ENCODE results near the gene P2RY8.
"Not testable (repeated sequence)": the region's sequence is repeated elsewhere in the genome, so short reads cannot be mapped to it uniquely, and the experiment has no call there.

DNA sequence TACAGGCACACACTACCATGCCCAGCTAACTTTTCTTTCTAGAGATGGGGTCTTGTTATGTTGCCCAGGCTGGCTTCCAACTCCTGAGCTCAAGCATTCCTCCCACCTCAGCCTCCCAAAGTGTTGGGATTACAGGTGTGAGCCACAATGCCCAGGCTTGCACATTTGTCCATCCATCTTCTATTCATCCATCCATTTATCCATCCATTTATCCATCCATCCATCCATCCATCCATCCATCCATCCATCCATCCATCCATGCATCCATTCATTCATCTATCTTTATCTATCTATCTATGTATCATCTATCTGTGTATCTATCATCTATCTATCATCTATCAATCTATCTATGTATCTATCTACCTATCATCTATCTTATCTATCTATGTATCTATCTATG, 20.5 kb upstream of the P2RY8 start:
- TF ChIP-seq ETV6 (CRISPR knock-in tag; IDR thresholded peaks at IDR 0.05) = not testable (repeated sequence)
- TF ChIP-seq, protein P1, sequence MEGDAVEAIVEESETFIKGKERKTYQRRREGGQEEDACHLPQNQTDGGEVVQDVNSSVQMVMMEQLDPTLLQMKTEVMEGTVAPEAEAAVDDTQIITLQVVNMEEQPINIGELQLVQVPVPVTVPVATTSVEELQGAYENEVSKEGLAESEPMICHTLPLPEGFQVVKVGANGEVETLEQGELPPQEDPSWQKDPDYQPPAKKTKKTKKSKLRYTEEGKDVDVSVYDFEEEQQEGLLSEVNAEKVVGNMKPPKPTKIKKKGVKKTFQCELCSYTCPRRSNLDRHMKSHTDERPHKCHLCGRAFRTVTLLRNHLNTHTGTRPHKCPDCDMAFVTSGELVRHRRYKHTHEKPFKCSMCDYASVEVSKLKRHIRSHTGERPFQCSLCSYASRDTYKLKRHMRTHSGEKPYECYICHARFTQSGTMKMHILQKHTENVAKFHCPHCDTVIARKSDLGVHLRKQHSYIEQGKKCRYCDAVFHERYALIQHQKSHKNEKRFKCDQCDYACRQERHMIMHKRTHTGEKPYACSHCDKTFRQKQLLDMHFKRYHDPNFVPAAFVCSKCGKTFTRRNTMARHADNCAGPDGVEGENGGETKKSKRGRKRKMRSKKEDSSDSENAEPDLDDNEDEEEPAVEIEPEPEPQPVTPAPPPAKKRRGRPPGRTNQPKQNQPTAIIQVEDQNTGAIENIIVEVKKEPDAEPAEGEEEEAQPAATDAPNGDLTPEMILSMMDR (IDR thresholded peaks at IDR 0.05) = not testable (repeated sequence)
